A673 (cell line): ENCODE results near the gene CFAP157.

ENCODE experiments used
- CTCF ChIP-seq: fragments of 300-800, 200-600 bp; sonication (generic); conservative IDR thresholded peaks from 2 replicates; pipeline ENCODE4 v1.5.1; 2017; ENCODE audit warnings: low read depth, mild to moderate bottlenecking, antibody characterized with exemption, low read length, moderate library complexity, mixed read lengths
- EZH2 ChIP-seq: fragments of 200-600 bp; sonication (generic); IDR thresholded peaks from 2 replicates; pipeline ENCODE4 v1.6.1; 2017; ENCODE audit warnings: borderline replicate concordance, low read depth, mild to moderate bottlenecking, mixed read lengths, antibody characterized with exemption, low read length; ENCODE audit not compliant: poor library complexity, severe bottlenecking

- no peak for TF ChIP-seq CTCF
- TF ChIP-seq EZH2: no peak
Measured at GRCh38 chr9:127724012-127724411, 17.2 kb downstream of the CFAP157 start.
